Mesendoderm (in vitro differentiated cells): ENCODE results near the gene ZNF79.
A peak's percentile ranks its signal among the peaks of the same experiment; 100 is the strongest.

ENCODE experiments used
- DNase-seq: peaks from one replicate; pipeline ENCODE4 v3.0.0; 2013
- H2AK5ac ChIP-seq: 2 replicates; pipeline ENCODE4 v1.6.1; 2013; ENCODE audit warnings: low read length, inconsistent platforms
- H2BK120ac ChIP-seq: 2 replicates; pipeline ENCODE4 v1.6.1; 2013; ENCODE audit warnings: low read depth, mild to moderate bottlenecking, low read length, moderate library complexity, mixed read lengths
- H2BK15ac ChIP-seq: replicated peaks from 2 replicates; pipeline ENCODE4 v1.6.1; 2013; ENCODE audit warnings: low read depth, mild to moderate bottlenecking, moderate library complexity
- H2BK5ac ChIP-seq: 2 replicates; pipeline ENCODE4 v1.6.1; 2013; ENCODE audit warnings: low read length, inconsistent platforms
- H3K18ac ChIP-seq: 2 replicates; pipeline ENCODE4 v1.6.1; 2013; ENCODE audit warnings: mild to moderate bottlenecking, low read length, mixed read lengths
- H3K23ac ChIP-seq: one replicate; pipeline ENCODE4 v1.6.1; 2013; ENCODE audit warnings: low read length
- H3K27ac ChIP-seq: 2 replicates; pipeline ENCODE4 v1.5.1; 2013; ENCODE audit warnings: low read depth, mild to moderate bottlenecking, inconsistent platforms, low read length, moderate library complexity
- H3K27me3 ChIP-seq: 2 replicates; pipeline ENCODE4 v1.6.1; 2013; ENCODE audit warnings: low read length, control low read depth, mild to moderate bottlenecking, inconsistent platforms; ENCODE audit not compliant: insufficient read depth, poor library complexity
- H3K36me3 ChIP-seq: 2 replicates; pipeline ENCODE4 v1.6.1; 2013; ENCODE audit warnings: low read length, inconsistent platforms; ENCODE audit not compliant: control insufficient read depth, insufficient read depth
- H3K4ac ChIP-seq: one replicate; pipeline ENCODE4 v1.6.1; 2013; ENCODE audit warnings: low read depth, mild to moderate bottlenecking, low read length, moderate library complexity
- H3K4me1 ChIP-seq: 2 replicates; pipeline ENCODE4 v1.6.1; 2013; ENCODE audit warnings: low read depth, low read length, inconsistent platforms; ENCODE audit not compliant: control insufficient read depth
- H3K4me2 ChIP-seq: 2 replicates; pipeline ENCODE4 v1.6.1; 2013; ENCODE audit warnings: low read length
- H3K4me3 ChIP-seq: 2 replicates; pipeline ENCODE4 v1.5.1; 2013; ENCODE audit warnings: mild to moderate bottlenecking, low read length
- H3K56ac ChIP-seq: one replicate; pipeline ENCODE4 v1.6.1; 2013; ENCODE audit warnings: low read length
- H3K79me1 ChIP-seq: 2 replicates; pipeline ENCODE4 v1.6.1; 2013; ENCODE audit warnings: low read length, inconsistent platforms
- H3K79me2 ChIP-seq: 2 replicates; pipeline ENCODE4 v1.6.1; 2013; ENCODE audit warnings: mild to moderate bottlenecking, low read length; ENCODE audit not compliant: control insufficient read depth, insufficient read depth
- H3K9ac ChIP-seq: 2 replicates; pipeline ENCODE4 v1.6.1; 2013; ENCODE audit warnings: low read length, inconsistent platforms
- H4K5ac ChIP-seq: one replicate; pipeline ENCODE4 v1.6.1; 2013; ENCODE audit warnings: low read length
- H4K8ac ChIP-seq: one replicate; pipeline ENCODE4 v1.6.1; 2013; ENCODE audit warnings: low read depth, mild to moderate bottlenecking, control low read depth, low read length, moderate library complexity
- whole genome bisulfite sequencing: extraction: QIAGEN DNeasy Blood & Tissue Kit; methylation state at CpG from one replicate; pipeline ENCODE4 v1.1.7; 2013; ENCODE audit warnings: low lambda C conversion rate, missing lambda C conversion rate; ENCODE audit not compliant: insufficient coverage; ENCODE audit errors: extremely low coverage; 5-methylcytosine and 5-hydroxymethylcytosine counted together

ZNF79 gene

GRCh38 chr9:127386249-127386648, 37.9 kb upstream of the ZNF79 start:
- Histone ChIP-seq H3K27ac (no peak overlapping the region), H2BK15ac (no peak overlapping the region), H3K4ac (no peak overlapping the region), H3K36me3 (no peaks in the 10 kb centered on the region), H2BK5ac (no peak overlapping the region), H2AK5ac (no peak overlapping the region), H3K79me2 (no peaks in the 10 kb centered on the region), H3K27me3 (no peaks in the 10 kb centered on the region), H3K9ac (no peak overlapping the region), H3K18ac (no peak overlapping the region), H3K4me1 (no peaks in the 10 kb centered on the region), H3K79me1 (no peaks in the 10 kb centered on the region), H2BK120ac (no peak overlapping the region), H4K5ac (no peak overlapping the region), H3K4me2 (no peak overlapping the region), H3K4me3 (no peak overlapping the region), H3K23ac (no peak overlapping the region), H4K8ac (no peak overlapping the region), H3K56ac (no peak overlapping the region)
- no CpG with 5 or more reads among the region's 4 CpGs for WGBS
- no peak for DNase-seq

DNA sequence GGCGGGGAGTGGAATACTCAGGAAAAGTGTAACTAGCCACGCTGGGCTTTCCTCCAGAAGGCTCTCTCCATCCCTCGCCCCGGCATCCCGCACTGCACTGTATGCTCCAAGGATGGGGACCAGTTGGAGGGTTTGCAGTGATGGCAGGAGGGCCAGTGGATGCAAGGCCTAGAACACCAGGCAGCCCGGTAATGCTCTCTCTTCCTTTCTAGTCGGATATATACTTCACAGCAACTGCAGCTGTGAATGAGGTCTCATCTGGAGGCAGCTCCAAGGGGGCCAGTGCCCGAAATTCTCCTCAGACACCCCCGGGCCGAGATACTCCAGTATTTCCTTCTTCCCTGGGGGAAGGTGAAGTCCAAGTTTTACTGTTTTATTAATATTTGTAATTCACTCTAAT, 37.2 kb upstream of the ZNF79 start:
- no peak overlapping the region for H2BK5ac ChIP-seq
- no peak overlapping the region for H3K27ac ChIP-seq
- no peak overlapping the region for H3K4me3 ChIP-seq
- DNase-seq, result no peak
- no peak overlapping the region for H2AK5ac ChIP-seq
- no peak overlapping the region for H3K18ac ChIP-seq
- no peak overlapping the region for H3K23ac ChIP-seq
- no peak overlapping the region for H3K4ac ChIP-seq
- H3K79me1 ChIP-seq, result no peaks in the 10 kb centered on the region
- H4K8ac ChIP-seq, result no peak overlapping the region
- no peaks in the 10 kb centered on the region for H3K27me3 ChIP-seq
- H3K4me2 ChIP-seq, result no peak overlapping the region
- H3K79me2 ChIP-seq, result no peaks in the 10 kb centered on the region
- no peak overlapping the region for H3K56ac ChIP-seq
- no peak overlapping the region for H3K9ac ChIP-seq
- no peak overlapping the region for H2BK120ac ChIP-seq
- H4K5ac ChIP-seq, result no peak overlapping the region
- H3K4me1 ChIP-seq, result no peaks in the 10 kb centered on the region
- H2BK15ac ChIP-seq, result no peak overlapping the region
- H3K36me3 ChIP-seq, result no peaks in the 10 kb centered on the region
- no CpG with 5 or more reads among the region's 10 CpGs for WGBS

GRCh38 chr9:127388037-127388855, 35.9 kb upstream of the ZNF79 start:
- Histone ChIP-seq H2AK5ac (no peak overlapping the region), H3K9ac (no peak overlapping the region), H3K4me3 (no peak overlapping the region), H3K4me1 (no peaks in the 10 kb centered on the region), H3K79me2 (no peaks in the 10 kb centered on the region), H3K27me3 (no peaks in the 10 kb centered on the region), H3K79me1 (no peaks in the 10 kb centered on the region), H3K56ac (no peak overlapping the region), H3K4ac (no peak overlapping the region), H2BK5ac (no peak overlapping the region), H2BK15ac (no peak overlapping the region), H3K27ac (no peak overlapping the region), H4K8ac (no peak overlapping the region), H3K23ac (no peak overlapping the region), H4K5ac (no peak overlapping the region), H2BK120ac (no peak overlapping the region), H3K36me3 (no peaks in the 10 kb centered on the region), H3K4me2 (no peak overlapping the region), H3K18ac (no peak overlapping the region)
- no CpG with 5 or more reads among the region's 10 CpGs for WGBS
- DNase-seq, result peak; percentile 38

GRCh38 chr9:127388856-127389238, 35.3 kb upstream of the ZNF79 start:
- H3K9ac ChIP-seq, result no peak overlapping the region
- H3K4me2 ChIP-seq, result no peak overlapping the region
- H2BK120ac ChIP-seq, result no peak overlapping the region
- H3K4me1 ChIP-seq, result no peaks in the 10 kb centered on the region
- H2BK15ac ChIP-seq, result no peak overlapping the region
- H3K4me3 ChIP-seq, result no peak overlapping the region
- no peak overlapping the region for H4K8ac ChIP-seq
- H3K4ac ChIP-seq, result no peak overlapping the region
- H3K56ac ChIP-seq, result no peak overlapping the region
- no peak overlapping the region for H3K18ac ChIP-seq
- no peaks in the 10 kb centered on the region for H3K27me3 ChIP-seq
- no peaks in the 10 kb centered on the region for H3K79me1 ChIP-seq
- no CpG with 5 or more reads among the region's 6 CpGs for WGBS
- no peak overlapping the region for H4K5ac ChIP-seq
- no peak overlapping the region for H3K27ac ChIP-seq
- no peaks in the 10 kb centered on the region for H3K79me2 ChIP-seq
- no peaks in the 10 kb centered on the region for H3K36me3 ChIP-seq
- DNase-seq, result no peak
- no peak overlapping the region for H2BK5ac ChIP-seq
- no peak overlapping the region for H2AK5ac ChIP-seq
- H3K23ac ChIP-seq, result no peak overlapping the region

DNA sequence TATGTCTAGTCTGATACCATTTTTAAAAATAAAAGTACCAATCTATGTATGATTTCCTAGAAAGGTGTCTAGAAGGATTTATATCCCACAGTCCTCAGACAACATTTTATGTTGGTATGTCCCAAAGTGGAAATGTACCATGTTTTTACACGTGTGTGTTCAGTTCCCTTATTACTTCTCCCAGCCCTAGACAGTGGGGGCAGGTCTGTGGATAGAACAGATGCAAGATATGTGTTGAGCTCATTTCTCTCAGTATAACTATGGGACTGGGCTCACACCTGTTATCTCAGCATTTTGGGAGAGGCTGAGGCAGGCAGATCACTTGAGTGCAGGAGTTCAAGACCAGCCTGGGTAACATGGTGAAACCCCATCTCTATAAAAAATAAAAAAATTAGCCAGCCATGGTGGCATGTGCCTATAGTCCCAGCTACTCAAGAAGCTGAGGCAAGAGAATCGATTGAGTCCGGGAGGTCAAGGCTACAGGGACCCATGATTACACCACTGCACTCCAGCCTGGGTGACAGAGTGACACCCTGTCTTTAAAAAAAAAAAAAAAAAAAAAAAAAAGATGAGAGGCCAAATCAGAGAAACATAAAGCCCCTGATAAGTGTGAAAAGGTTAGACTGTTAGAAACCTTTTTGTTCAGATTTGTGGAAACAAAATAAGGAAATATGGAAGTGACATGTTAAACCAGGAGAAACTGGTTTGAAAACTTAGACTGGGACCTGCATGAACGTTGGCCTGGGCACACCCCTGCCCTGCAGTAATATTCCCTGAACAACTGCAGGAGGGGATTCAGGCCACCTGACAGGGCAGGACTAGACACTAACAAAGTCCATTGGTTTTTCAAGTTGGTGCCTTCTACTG, 34.6 kb upstream of the ZNF79 start:
- Histone ChIP-seq H2BK5ac (no peak overlapping the region), H3K4me3 (no peak overlapping the region), H4K8ac (no peak overlapping the region), H3K4ac (no peak overlapping the region), H3K18ac (no peak overlapping the region), H3K4me1 (no peaks in the 10 kb centered on the region), H2BK15ac (no peak overlapping the region), H3K27ac (no peak overlapping the region), H4K5ac (no peak overlapping the region), H3K4me2 (no peak overlapping the region), H3K79me1 (no peaks in the 10 kb centered on the region), H3K27me3 (no peaks in the 10 kb centered on the region), H2BK120ac (no peak overlapping the region), H3K9ac (no peak overlapping the region), H3K23ac (no peak overlapping the region), H3K79me2 (no peaks in the 10 kb centered on the region), H3K56ac (no peak overlapping the region), H2AK5ac (no peak overlapping the region), H3K36me3 (no peaks in the 10 kb centered on the region)
- WGBS, result no CpG with 5 or more reads among the region's 4 CpGs
- DNase-seq, result no peak
